Natural killer cell (primary cell): Measurements from ENCODE around the gene KIF3A. TPM values are rescaled to one million over a fixed set of nuclear protein-coding genes. Genes with fewer than 3 reads are reported as not detected.

Experiments used
- ATAC-seq, 3 donors: fragments of 150-1000 bp in 2 of 3; fragments of 200-7000 bp in 1 of 3; cut with Tn5 transposase; 1 replicate in 1 of 3; 2 replicates in 2 of 3; pipeline ENCODE4 v1.10.0; 2021; ENCODE audit warnings: mild to moderate bottlenecking in 2 of 3, moderate library complexity in 2 of 3
- DNase-seq, 2 donors: peaks; one replicate each; pipeline versions ENCODE4 v3.0.0 to v3.0.0-alpha.2; 2013 to 2021; ENCODE audit warnings: mixed read lengths in 1 of 2
- H3K27ac ChIP-seq: one replicate; pipeline ENCODE4 v1.5.1; 2013; ENCODE audit warnings: mild to moderate bottlenecking, low read length
- H3K27me3 ChIP-seq: one replicate; pipeline ENCODE4 v1.6.1; 2013; ENCODE audit warnings: low read length; ENCODE audit not compliant: control insufficient read depth, insufficient read depth
- H3K36me3 ChIP-seq: one replicate; pipeline ENCODE4 v1.6.1; 2013; ENCODE audit warnings: low read length; ENCODE audit not compliant: control insufficient read depth, insufficient read depth
- H3K4me1 ChIP-seq: one replicate; pipeline ENCODE4 v1.6.1; 2013; ENCODE audit warnings: low read length; ENCODE audit not compliant: control insufficient read depth, insufficient read depth
- H3K4me3 ChIP-seq: one replicate; pipeline ENCODE4 v1.5.1; 2013; ENCODE audit warnings: low read length
- H3K9me3 ChIP-seq: one replicate; pipeline ENCODE4 v1.6.1; 2013; ENCODE audit warnings: low read length; ENCODE audit not compliant: control insufficient read depth, insufficient read depth
- H3K27ac Mint-ChIP-seq, 2 donors: one replicate each; pipeline ENCODE4 v1.8.0; 2022; ENCODE audit warnings: mild to moderate bottlenecking in 2 of 2, mixed read lengths in 2 of 2, moderate library complexity in 1 of 2
- H3K27me3 Mint-ChIP-seq, 2 donors: one replicate each; pipeline ENCODE4 v1.8.0; 2022; ENCODE audit warnings: low read depth in 2 of 2, mixed read lengths in 2 of 2
- H3K36me3 Mint-ChIP-seq: one replicate; pipeline ENCODE4 v1.8.0; 2022; ENCODE audit warnings: mixed read lengths
- H3K4me1 Mint-ChIP-seq, 2 donors: one replicate each; pipeline ENCODE4 v1.8.0; 2022; ENCODE audit warnings: mixed read lengths in 2 of 2
- H3K4me3 Mint-ChIP-seq: one replicate; pipeline ENCODE4 v1.8.0; 2022; ENCODE audit warnings: mild to moderate bottlenecking, moderate library complexity, mixed read lengths
- H3K9me3 Mint-ChIP-seq, 2 donors: one replicate each; pipeline ENCODE4 v1.8.0; 2022; ENCODE audit warnings: mixed read lengths in 2 of 2
- CTCF ChIP-seq: fragments of 200-600 bp; IDR thresholded peaks from one replicate; pipeline ENCODE4 v1.8.0; 2022; ENCODE audit warnings: antibody characterized with exemption
- WGBS: methylation state at CpG from one replicate; pipeline ENCODE4 v1.1.7; 2013; ENCODE audit warnings: missing lambda C conversion rate; ENCODE audit not compliant: insufficient coverage; 5-methylcytosine and 5-hydroxymethylcytosine counted together
- intact Hi-C: fragments of 100-400 bp; cut with micrococcal nuclease; formaldehyde crosslinking; loops from one replicate; pipeline ENCODE4 v1.14.2; 2022
- total RNA-seq, 4 donors: library from RNA; stranded (reverse); fragments of 120-200 nt in 1 of 4; gene quantifications; one replicate each; pipeline versions ENCODE4 v1.2.3 to v1.2.4, GENCODE V29; 2013 to 2022

The KIF3A gene
- total RNA-seq, 3 donors from 2014 or later (not counting 1 experiment from before 2014, with no cell fraction given): 13.6 to 19.2 (median 18.6) TPM

DNA sequence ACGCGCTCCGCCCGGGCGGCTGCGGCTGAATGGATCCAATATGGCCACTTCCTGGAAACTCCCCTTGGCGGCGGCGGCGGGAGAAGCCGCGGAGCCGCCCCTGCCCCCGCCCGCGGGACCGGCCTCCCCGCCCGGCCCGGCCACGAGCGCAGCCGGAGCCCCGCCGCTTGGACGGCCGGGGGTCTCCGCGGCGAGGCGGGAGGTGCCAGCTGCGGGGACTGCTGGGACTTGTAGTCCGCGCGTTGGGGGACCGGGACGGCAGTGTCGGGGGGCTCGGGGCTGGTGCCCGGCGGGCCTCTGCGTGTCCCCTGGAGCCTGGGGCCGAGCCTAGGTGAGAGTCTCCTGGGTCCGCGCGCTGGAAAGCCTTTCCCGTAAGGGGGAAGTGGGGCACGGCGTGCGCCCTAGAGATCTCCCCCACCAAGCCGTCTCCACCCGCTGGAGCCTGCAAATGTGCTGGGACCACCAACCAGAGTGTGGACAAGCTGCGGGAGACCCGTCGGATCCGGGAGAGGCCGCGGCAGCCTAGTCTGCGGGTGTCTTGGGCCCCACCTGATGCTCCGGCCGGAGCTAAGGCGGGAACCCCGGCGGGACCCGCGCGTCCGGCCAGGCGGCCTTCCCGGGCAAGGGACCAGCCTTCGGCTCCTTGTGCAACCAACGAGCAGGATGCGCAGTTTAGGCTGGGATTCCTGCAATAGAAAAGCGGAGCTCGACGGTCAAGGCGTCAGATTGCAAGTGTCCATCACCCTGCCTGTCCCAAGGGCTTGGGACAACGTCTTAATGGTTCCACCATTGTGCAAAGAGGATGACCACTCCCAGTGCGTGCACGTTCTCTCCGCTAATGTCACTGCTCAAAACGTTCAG is 40.1 kb upstream of the KIF3A start, which contains the start of gene SEPTIN8:
Gene SEPTIN8, minus strand, starts transcription at position 31 of the 861 bp plus-strand sequence. CDS start 102 bp downstream, outside the sequence.
- Histone ChIP-seq H3K4me3 (peak within 1 kb of the TSS; percentile 76), H3K27ac (no peak within 1 kb of the TSS), H3K27me3 (peaks cover 27% of the 10 kb centered on the region), H3K9me3 (no peaks in the 10 kb centered on the region), H3K36me3 (no peaks in the 10 kb centered on the region), H3K4me1 (peaks cover 18% of the 10 kb centered on the region)
- Mint-ChIP-seq H3K27me3 (peaks cover 37 to 44% of the 10 kb centered on the region in 2 donors), H3K9me3 (no peaks in the 10 kb centered on the region), H3K4me1 (peaks cover 7 to 8% of the 10 kb centered on the region in 2 donors), H3K4me3 (peak within 1 kb of the TSS; percentile 73), H3K27ac (peak within 1 kb of the TSS in 1 of 2 donors; percentile 18), H3K36me3 (no peaks in the 10 kb centered on the region)
- peak; percentile 37 to 65 for DNase-seq
- ATAC-seq: peak; percentile 71 to 81 (median 80)
- TF ChIP-seq CTCF: no peak
- WGBS: 7% methylated on average over 82 of the region's 82 CpGs
- intact Hi-C loops: no loop called here

- H3K4me1 ChIP-seq: peaks cover 18% of the 10 kb centered on the region
- H3K27me3 ChIP-seq: peaks cover 27% of the 10 kb centered on the region
- intact Hi-C loops: no loop called here
- H3K4me1 Mint-ChIP-seq: peaks cover 7 to 8% of the 10 kb centered on the region in 2 donors
- H3K9me3 ChIP-seq: no peaks in the 10 kb centered on the region
- no peak for ATAC-seq
- DNase-seq: no peak
- H3K27ac ChIP-seq: no peak overlapping the region
- TF ChIP-seq CTCF: no peak
- H3K4me3 Mint-ChIP-seq: no peak overlapping the region
- WGBS: under 1% methylated on average over 40 of the region's 40 CpGs
- H3K9me3 Mint-ChIP-seq: no peaks in the 10 kb centered on the region
- no peaks in the 10 kb centered on the region for H3K36me3 ChIP-seq
- no peaks in the 10 kb centered on the region for H3K36me3 Mint-ChIP-seq
- peaks cover 35 to 39% of the 10 kb centered on the region in 2 donors for H3K27me3 Mint-ChIP-seq
- peak overlapping the region; percentile 76 for H3K4me3 ChIP-seq
- no peak overlapping the region for H3K27ac Mint-ChIP-seq
Observed at GRCh38 chr5:132776938-132777208, 39.5 kb upstream of the KIF3A start.

DNA sequence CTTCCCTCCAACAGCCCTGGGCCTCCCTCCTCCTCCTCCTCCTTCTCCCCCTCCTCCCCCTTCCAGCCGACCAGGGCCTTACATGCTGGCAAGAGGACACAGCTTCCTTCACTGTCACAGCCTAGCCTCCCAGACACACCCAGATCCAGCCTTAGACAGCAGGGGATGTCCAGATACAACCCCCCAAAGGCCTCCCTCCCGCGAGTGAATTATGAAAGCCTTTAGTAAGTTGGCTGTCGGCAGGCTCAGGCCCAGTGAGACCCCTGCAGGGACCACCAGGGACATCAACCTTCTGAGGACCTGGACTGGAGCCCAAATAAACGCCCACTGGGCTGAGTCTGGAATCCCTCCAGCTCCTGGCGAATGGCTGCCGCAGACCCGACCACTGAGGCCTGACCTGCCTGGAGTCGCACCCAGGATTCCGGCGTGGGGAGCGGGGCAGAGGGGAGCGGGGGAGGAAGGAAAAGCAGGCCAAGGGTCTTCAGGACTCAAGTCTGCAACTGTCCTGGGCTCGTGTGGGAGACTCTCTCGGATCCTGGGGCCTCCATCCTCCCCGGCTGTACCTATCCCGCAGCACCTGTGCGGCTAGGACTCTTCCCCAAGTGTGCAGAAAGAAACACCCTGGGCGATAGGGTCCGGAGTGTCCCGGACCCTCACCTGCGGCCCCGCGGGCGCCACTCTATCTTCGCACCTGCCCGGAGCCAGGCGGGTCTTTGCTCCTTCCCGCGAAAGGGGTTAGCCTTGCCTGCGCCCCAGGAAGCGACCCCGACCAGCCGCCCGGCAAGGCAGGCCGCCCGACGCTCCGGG is 39.0 kb upstream of the KIF3A start:
- Mint-ChIP-seq H3K4me1 (peaks cover 7 to 8% of the 10 kb centered on the region in 2 donors), H3K4me3 (peak overlapping the region; percentile 65), H3K9me3 (no peaks in the 10 kb centered on the region), H3K27me3 (peaks cover 30 to 33% of the 10 kb centered on the region in 2 donors), H3K36me3 (no peaks in the 10 kb centered on the region), H3K27ac (no peak overlapping the region)
- DNase-seq (peak in 1 of 2 donors; percentile 22), ATAC-seq (peak in 1 of 3 donors; percentile 14)
- Histone ChIP-seq H3K27me3 (peaks cover 27% of the 10 kb centered on the region), H3K9me3 (no peaks in the 10 kb centered on the region), H3K36me3 (no peaks in the 10 kb centered on the region), H3K27ac (no peak overlapping the region), H3K4me3 (peak overlapping the region; percentile 28), H3K4me1 (peaks cover 18% of the 10 kb centered on the region)
- intact Hi-C loops: no loop called here
- WGBS: 21% methylated on average over 39 of the region's 39 CpGs
- no peak for TF ChIP-seq CTCF
